Panc1 (cell line): ENCODE results near the gene TBXA2R. TPM values are rescaled to one million over a fixed set of nuclear protein-coding genes. Genes with fewer than 3 reads are reported as not detected.
A peak's percentile ranks its signal among the peaks of the same experiment; 100 is the strongest.
"Not testable (repeated sequence)": the region's sequence is repeated elsewhere in the genome, so short reads cannot be mapped to it uniquely, and the experiment has no call there.

ENCODE experiments used
- ATAC-seq: fragments of 200-7000 bp; cut with Tn5 transposase; 2 replicates; pipeline ENCODE4 v1.9.1; 2020; ENCODE audit warnings: mild to moderate bottlenecking, moderate library complexity
- BruUV-seq: library from RNA; stranded (reverse); fragments of 400-500 nt; replicated peaks from 2 replicates; lab custom pipeline; 2021; lab: Mats Ljungman, UMichigan
- CTCF ChIA-PET: fragments of 300-600 bp; sonication (Branson Sonifier 250); formaldehyde crosslinking; loops from one replicate; lab custom pipeline; 2022; ENCODE audit warnings: antibody characterized with exemption; lab: Charles Lee
- POLR2A ChIA-PET: fragments of 300-600 bp; sonication (Branson Sonifier 250); formaldehyde crosslinking; loops from one replicate; lab custom pipeline; 2022; ENCODE audit warnings: antibody characterized with exemption; lab: Charles Lee
- DNase-seq: peaks from one replicate; pipeline ENCODE4 v3.0.0-alpha.2; 2010; ENCODE audit warnings: low read depth, low spot score
- H3K27ac ChIP-seq: 2 replicates; pipeline ENCODE4 v1.5.1; 2011; ENCODE audit warnings: mild to moderate bottlenecking, low read length, inconsistent platforms
- H3K27me3 ChIP-seq: fragments of 200-500 bp; sonication (Bioruptor generic); 2 replicates; pipeline ENCODE4 v1.6.0; 2014; ENCODE audit warnings: low read length, inconsistent platforms; ENCODE audit not compliant: control insufficient read depth, insufficient read depth
- H3K36me3 ChIP-seq: fragments of 200-500 bp; sonication (Bioruptor generic); 2 replicates; pipeline ENCODE4 v1.5.1; 2014; ENCODE audit warnings: inconsistent platforms, mild to moderate bottlenecking, low read length, moderate library complexity; ENCODE audit not compliant: control insufficient read depth, insufficient read depth
- H3K4me1 ChIP-seq: 2 replicates; pipeline ENCODE4 v1.5.1; 2011; ENCODE audit warnings: inconsistent platforms, mild to moderate bottlenecking, low read length, moderate library complexity; ENCODE audit not compliant: control insufficient read depth, insufficient read depth
- H3K4me3 ChIP-seq, 2 experiments: 2 replicates each; pipeline ENCODE4 v1.5.1; 2011 to 2012; ENCODE audit warnings: low read depth in 2 of 2, low read length in 2 of 2, mild to moderate bottlenecking in 2 of 2, inconsistent platforms in 1 of 2, moderate library complexity in 1 of 2
- H3K9me3 ChIP-seq: fragments of 200-500 bp; sonication (Bioruptor generic); 2 replicates; pipeline ENCODE4 v1.5.1; 2014; ENCODE audit warnings: low read depth, mild to moderate bottlenecking, inconsistent platforms, low read length, moderate library complexity; ENCODE audit not compliant: control insufficient read depth, insufficient read depth
- POLR2AphosphoS5 ChIP-seq: IDR thresholded peaks from 2 replicates; pipeline ENCODE4 v1.6.1; 2012; ENCODE audit warnings: mild to moderate bottlenecking, low read depth, low read length, moderate library complexity
- SIN3A ChIP-seq: IDR thresholded peaks from 2 replicates; pipeline ENCODE4 v1.6.1; 2012; ENCODE audit warnings: low read depth, mild to moderate bottlenecking, low read length, moderate library complexity, borderline replicate concordance; ENCODE audit not compliant: insufficient read depth
- TCF7L2 ChIP-seq: IDR thresholded peaks from 2 replicates; pipeline ENCODE4 v1.6.1; 2011; ENCODE audit warnings: mild to moderate bottlenecking, low read depth, low read length, inconsistent platforms
- in situ Hi-C: cut with HindIII; loops from 2 replicates; pipeline ENCODE4 v1.10.0; 2016; ENCODE audit warnings: low sequenced_read_pairs, low pct_unique_long_range_greater_than_20kb
- intact Hi-C: fragments of 100-400 bp; cut with micrococcal nuclease; formaldehyde crosslinking; loops from one replicate; pipeline ENCODE4 v1.10.0; 2022; ENCODE audit not compliant: unreplicated experiment
- total RNA-seq: library from RNA; stranded (reverse); gene quantifications from one replicate; pipeline ENCODE4 v1.2.1, GENCODE V29; 2021; ENCODE audit not compliant: unreplicated experiment
- TF ChIP-seq, protein P1 (sequence below), 2 experiments: IDR thresholded peaks; 2 replicates each; pipeline ENCODE4 v1.6.1; 2011 to 2012; ENCODE audit warnings: low read depth in 2 of 2, control low read depth in 1 of 2, low read length in 1 of 2, mild to moderate bottlenecking in 1 of 2, moderate library complexity in 1 of 2; ENCODE audit not compliant: insufficient read depth in 1 of 2
- TF ChIP-seq, protein P2 (sequence below): fragments of 450-650 bp; IDR thresholded peaks from 2 replicates; pipeline ENCODE4 v1.5.1; 2017; ENCODE audit warnings: mild to moderate bottlenecking

The TBXA2R gene
- total RNA-seq, 1 experiment from 2014 or later: 5.2 TPM

DNA sequence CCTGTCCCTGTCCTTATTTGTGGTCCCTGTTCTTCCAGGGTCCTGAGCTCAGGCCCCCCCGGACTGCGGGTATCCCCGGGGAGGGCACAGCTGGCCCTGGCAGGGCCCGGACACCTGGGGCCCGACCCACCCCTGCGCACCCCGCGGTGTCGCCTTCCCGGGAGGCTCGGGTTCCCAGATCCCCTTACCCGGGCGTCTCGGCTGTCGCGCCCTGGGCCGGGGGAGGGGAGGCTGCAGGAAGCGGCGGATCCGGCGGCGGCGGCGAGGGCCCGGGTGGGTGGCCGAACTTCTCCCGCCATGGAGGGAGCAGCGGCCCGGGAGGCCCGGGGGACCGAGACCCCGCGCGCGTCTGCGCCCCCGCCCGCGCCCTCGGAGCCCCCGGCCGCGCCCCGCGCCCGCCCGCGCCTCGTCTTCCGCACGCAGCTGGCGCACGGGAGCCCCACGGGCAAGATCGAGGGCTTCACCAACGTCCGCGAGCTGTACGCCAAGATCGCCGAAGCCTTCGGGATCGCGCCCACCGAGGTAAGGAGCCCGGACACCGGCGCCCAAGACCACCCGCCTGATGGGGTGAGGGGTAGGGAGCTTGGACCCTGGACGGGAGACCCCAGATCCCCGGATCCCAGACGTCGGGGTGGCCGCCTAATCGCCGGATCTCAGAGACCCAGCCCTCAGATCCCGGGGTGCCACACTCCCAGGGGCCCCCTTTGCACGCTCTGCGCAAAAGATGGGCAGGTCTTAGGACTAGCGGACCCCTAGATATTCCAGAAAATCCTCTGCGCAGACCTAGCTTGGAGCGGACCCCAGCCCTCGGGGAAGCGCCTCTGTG lies 21.2 kb downstream of the TBXA2R start, which contains the start of gene GIPC3:
TSS of gene GIPC3 (plus strand) at position 178 of the 826 bp plus-strand sequence. CDS start at position 298, 120 bp downstream.
- Histone ChIP-seq H3K27ac (no peak within 1 kb of the TSS), H3K4me1 (no peaks in the 10 kb centered on the region), H3K36me3 (no peaks in the 10 kb centered on the region), H3K4me3 (peak within 1 kb of the TSS; percentile 22 to 37), H3K9me3 (no peaks in the 10 kb centered on the region), H3K27me3 (no peaks in the 10 kb centered on the region)
- BruUV-seq: no TSS peak
- DNase-seq: no peak
- ATAC-seq: no peak
- intact Hi-C loops: no loop called here
- in situ Hi-C loops: no loop called here
- TF ChIP-seq, protein P1, sequence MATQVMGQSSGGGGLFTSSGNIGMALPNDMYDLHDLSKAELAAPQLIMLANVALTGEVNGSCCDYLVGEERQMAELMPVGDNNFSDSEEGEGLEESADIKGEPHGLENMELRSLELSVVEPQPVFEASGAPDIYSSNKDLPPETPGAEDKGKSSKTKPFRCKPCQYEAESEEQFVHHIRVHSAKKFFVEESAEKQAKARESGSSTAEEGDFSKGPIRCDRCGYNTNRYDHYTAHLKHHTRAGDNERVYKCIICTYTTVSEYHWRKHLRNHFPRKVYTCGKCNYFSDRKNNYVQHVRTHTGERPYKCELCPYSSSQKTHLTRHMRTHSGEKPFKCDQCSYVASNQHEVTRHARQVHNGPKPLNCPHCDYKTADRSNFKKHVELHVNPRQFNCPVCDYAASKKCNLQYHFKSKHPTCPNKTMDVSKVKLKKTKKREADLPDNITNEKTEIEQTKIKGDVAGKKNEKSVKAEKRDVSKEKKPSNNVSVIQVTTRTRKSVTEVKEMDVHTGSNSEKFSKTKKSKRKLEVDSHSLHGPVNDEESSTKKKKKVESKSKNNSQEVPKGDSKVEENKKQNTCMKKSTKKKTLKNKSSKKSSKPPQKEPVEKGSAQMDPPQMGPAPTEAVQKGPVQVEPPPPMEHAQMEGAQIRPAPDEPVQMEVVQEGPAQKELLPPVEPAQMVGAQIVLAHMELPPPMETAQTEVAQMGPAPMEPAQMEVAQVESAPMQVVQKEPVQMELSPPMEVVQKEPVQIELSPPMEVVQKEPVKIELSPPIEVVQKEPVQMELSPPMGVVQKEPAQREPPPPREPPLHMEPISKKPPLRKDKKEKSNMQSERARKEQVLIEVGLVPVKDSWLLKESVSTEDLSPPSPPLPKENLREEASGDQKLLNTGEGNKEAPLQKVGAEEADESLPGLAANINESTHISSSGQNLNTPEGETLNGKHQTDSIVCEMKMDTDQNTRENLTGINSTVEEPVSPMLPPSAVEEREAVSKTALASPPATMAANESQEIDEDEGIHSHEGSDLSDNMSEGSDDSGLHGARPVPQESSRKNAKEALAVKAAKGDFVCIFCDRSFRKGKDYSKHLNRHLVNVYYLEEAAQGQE (IDR thresholded peaks at IDR 0.05; ENCODE audit: insufficient read depth in 1 of 2, low read depth in 2 of 2, low read length in 1 of 2): no peak
- TF ChIP-seq, protein P2, sequence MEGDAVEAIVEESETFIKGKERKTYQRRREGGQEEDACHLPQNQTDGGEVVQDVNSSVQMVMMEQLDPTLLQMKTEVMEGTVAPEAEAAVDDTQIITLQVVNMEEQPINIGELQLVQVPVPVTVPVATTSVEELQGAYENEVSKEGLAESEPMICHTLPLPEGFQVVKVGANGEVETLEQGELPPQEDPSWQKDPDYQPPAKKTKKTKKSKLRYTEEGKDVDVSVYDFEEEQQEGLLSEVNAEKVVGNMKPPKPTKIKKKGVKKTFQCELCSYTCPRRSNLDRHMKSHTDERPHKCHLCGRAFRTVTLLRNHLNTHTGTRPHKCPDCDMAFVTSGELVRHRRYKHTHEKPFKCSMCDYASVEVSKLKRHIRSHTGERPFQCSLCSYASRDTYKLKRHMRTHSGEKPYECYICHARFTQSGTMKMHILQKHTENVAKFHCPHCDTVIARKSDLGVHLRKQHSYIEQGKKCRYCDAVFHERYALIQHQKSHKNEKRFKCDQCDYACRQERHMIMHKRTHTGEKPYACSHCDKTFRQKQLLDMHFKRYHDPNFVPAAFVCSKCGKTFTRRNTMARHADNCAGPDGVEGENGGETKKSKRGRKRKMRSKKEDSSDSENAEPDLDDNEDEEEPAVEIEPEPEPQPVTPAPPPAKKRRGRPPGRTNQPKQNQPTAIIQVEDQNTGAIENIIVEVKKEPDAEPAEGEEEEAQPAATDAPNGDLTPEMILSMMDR: no peak
- TF ChIP-seq POLR2AphosphoS5: no peak
- TF ChIP-seq TCF7L2: no peak
- no peak for TF ChIP-seq SIN3A
- ChIA-PET POLR2A (no interaction called here), CTCF (interaction anchor here (0.6 kb wide), 1 partner anchor 675 kb away, joined by 6 read pairs; no protein-coding TSS in a partner anchor)

DNA sequence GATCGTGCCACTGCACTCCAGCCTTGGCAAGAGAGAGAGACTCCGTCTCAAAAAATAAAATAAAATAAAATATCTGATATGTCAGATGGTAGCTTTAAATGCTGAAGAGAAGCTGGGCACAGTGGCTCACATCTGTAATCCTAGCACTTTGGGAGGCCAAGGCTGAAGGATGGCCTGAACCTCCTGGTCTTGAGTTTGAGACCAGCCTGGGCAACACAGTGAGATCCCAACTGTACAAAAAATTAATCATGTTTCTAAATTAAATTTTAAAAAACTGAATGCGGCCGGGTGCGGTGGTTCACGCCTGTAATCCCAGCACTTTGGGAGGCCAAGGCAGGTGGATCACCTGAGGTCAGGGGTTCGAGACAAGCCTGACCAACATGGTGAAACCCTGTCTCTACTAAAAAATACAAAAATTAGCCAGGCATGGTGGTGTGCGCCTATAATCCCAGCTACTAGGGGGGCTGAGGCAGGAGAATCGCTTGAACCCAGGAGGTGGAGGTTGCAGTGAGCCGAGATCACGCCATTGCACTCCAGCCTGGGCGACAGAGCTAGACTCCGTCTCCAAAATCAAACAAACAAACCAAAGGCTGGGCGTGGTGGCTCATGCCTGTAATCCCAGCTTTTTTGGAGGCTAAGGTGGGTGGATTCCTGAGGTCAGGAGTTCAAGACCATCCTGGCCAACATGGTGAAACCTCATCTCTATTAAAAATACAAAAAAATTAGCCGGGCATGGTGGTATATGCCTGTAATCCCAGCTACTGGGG lies 22.5 kb downstream of the TBXA2R start:
- CTCF ChIA-PET, intact Hi-C loops, H3K27me3 ChIP-seq, H3K27ac ChIP-seq, in situ Hi-C loops, H3K9me3 ChIP-seq, H3K4me1 ChIP-seq, BruUV-seq, DNase-seq, H3K36me3 ChIP-seq, H3K4me3 ChIP-seq, ATAC-seq, POLR2A ChIA-PET: not testable (repeated sequence)

DNA sequence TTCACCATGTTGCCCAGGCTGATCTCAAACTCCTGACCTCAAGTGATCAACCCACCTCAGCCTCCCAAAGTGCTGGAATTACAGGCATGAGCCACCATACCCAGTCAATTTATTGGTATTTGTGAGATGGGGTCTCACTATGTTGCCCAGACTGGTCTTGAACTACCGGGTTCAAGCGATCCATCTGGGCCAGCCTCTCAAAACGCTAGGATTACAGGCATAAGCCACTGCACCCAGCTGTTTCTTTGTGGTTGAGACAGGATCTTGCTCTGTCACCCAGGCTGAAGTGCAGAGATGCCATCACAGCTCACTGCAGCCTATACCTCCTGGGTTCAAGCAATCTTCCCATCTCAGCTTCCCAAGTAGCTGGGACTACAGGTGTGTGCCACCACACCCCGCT lies 24.9 kb downstream of the TBXA2R start:
- not testable (repeated sequence) for ATAC-seq

More for the DNA sequence above, 24.9 kb downstream of the TBXA2R start:
- CTCF ChIA-PET, H3K4me1 ChIP-seq, BruUV-seq, H3K4me3 ChIP-seq, H3K9me3 ChIP-seq, H3K36me3 ChIP-seq, in situ Hi-C loops, DNase-seq, intact Hi-C loops, H3K27ac ChIP-seq, H3K27me3 ChIP-seq: not testable (repeated sequence)
- POLR2A ChIA-PET: interaction anchor here (0.6 kb wide), 1 partner anchor 137 kb away, joined by 4 read pairs; no protein-coding TSS in a partner anchor
